Measurements from ENCODE around the gene TUBB1. TPM values are rescaled to one million over a fixed set of nuclear protein-coding genes. Genes with fewer than 3 reads are reported as not detected.

Gene TUBB1
- total and polyA plus RNA-seq, 2 of the 13 experiments (the other 11 are each of a cell fraction or from before 2014, with no cell fraction given) = 0.11 to 57.6 TPM

- TF ChIP-seq ZNF878 (CRISPR knock-in tag; IDR thresholded peaks at IDR 0.05) (0 out of 2 replicates have a peak, but pooled peaks have one; percentile 29), TBL1XR1 (IDR thresholded peaks at IDR 0.05; ENCODE audit: borderline replicate concordance, low read length, partially characterized antibody) (no peak), EZH2 (conservative IDR thresholded peaks at IDR 0.05; ENCODE audit: low read depth, low read length) (no peak), FOXM1 (CRISPR knock-in tag; IDR thresholded peaks at IDR 0.05) (no peak), ZNF124 (CRISPR knock-in tag; IDR thresholded peaks at IDR 0.05) (peak; percentile 36; the same call in 1 of the 2 replicates), ZNF282 (IDR thresholded peaks at IDR 0.05; ENCODE audit: partially characterized antibody) (no peak), MXI1 (IDR thresholded peaks at IDR 0.05; ENCODE audit: borderline replicate concordance, low read depth, low read length) (peak; percentile 37; the same call in 1 of the 3 replicates), ZSCAN12 (CRISPR knock-in tag; IDR thresholded peaks at IDR 0.05) (no peak), ZNF512B (CRISPR knock-in tag; IDR thresholded peaks at IDR 0.05; ENCODE audit: borderline replicate concordance) (no peak), ZC3H13 (CRISPR knock-in tag; IDR thresholded peaks at IDR 0.05) (no peak), ZFY (CRISPR knock-in tag; IDR thresholded peaks at IDR 0.05) (no peak; the same call in 1 of the 2 replicates), THRA (CRISPR knock-in tag; IDR thresholded peaks at IDR 0.05; ENCODE audit: borderline replicate concordance) (peak; percentile 38; the same call in 1 of the 2 replicates), TEF (CRISPR knock-in tag; IDR thresholded peaks at IDR 0.05) (no peak), ETV5 (CRISPR knock-in tag; IDR thresholded peaks at IDR 0.05; ENCODE audit: borderline replicate concordance) (no peak; the same call in 1 of the 2 replicates), ZBED4 (CRISPR knock-in tag; IDR thresholded peaks at IDR 0.05; ENCODE audit: borderline replicate concordance) (no peak), MYC (CRISPR knock-in tag; IDR thresholded peaks at IDR 0.05; ENCODE audit: borderline replicate concordance) (peak; percentile 45; the same call in 1 of the 2 replicates), ZNF841 (CRISPR knock-in tag; IDR thresholded peaks at IDR 0.05; ENCODE audit: borderline replicate concordance) (no peak), ZNF503 (CRISPR knock-in tag; IDR thresholded peaks at IDR 0.05) (peak; percentile 59; the same call in 1 of the 2 replicates)
These were observed 23.6 kb upstream of the TUBB1 start (continued) for GRCh38 chr20:58995461-58996225.
